OCI-LY7 (cell line): Measurements from ENCODE around the gene AFG3L2.

Experiments used
- CTCF ChIP-seq: fragments of 200-600 bp; sonication (generic); conservative IDR thresholded peaks from 2 replicates; pipeline ENCODE4 v1.5.1; 2014; ENCODE audit warnings: mild to moderate bottlenecking, antibody characterized with exemption, low read length, moderate library complexity, mixed read lengths
- EZH2phosphoT487 ChIP-seq: fragments of 200-600 bp; sonication (generic); IDR thresholded peaks from 2 replicates; pipeline ENCODE4 v1.6.1; 2018; ENCODE audit warnings: low read depth, borderline replicate concordance, mild to moderate bottlenecking, mixed run types, antibody characterized with exemption, low read length, moderate library complexity, mixed read lengths

GRCh38 chr18:12318857-12319256, 58.2 kb downstream of the AFG3L2 start:
- TF ChIP-seq CTCF (no peak), EZH2phosphoT487 (no peak)
